H1 (cell line): ENCODE data around the gene DOCK3. TPM values are rescaled to one million over a fixed set of nuclear protein-coding genes. Genes with fewer than 3 reads are reported as not detected.
A peak's percentile ranks its signal among the peaks of the same experiment; 100 is the strongest.

Source experiments
- CHD7 ChIP-seq: fragments of 300-600 bp; sonication (generic); IDR thresholded peaks from 2 replicates; pipeline ENCODE4 v1.7.1; 2012; ENCODE audit warnings: low read length, moderate library complexity, mild to moderate bottlenecking, inconsistent platforms; ENCODE audit not compliant: insufficient replicate concordance
- POU5F1 ChIP-seq: IDR thresholded peaks from 2 replicates; pipeline ENCODE4 v1.6.1; 2011; ENCODE audit warnings: low read depth, mild to moderate bottlenecking, low read length, moderate library complexity
- TAF7 ChIP-seq: optimal IDR thresholded peaks from 2 replicates; pipeline ENCODE3; 2011; ENCODE audit warnings: low read depth, mild to moderate bottlenecking, inconsistent platforms, low read length, moderate library complexity, borderline replicate concordance
- ZNF274 ChIP-seq: IDR thresholded peaks from 2 replicates; pipeline ENCODE4 v1.7.0; 2012; ENCODE audit warnings: low read length, borderline replicate concordance; ENCODE audit errors: extremely low read depth
- polyA plus RNA-seq, 7 experiments: library from polyadenylated mRNA; depleted of rRNA in 3 of 7; stranded (reverse) in 5 of 7; unstranded in 2 of 7; fragments of >200 nt in 5 of 7; fragments of 200-250 nt in 2 of 7; gene quantifications; 1 replicate in 5 of 7; 2 replicates in 1 of 7; 4 replicates in 1 of 7; pipeline versions ENCODE4 v1.2.1 to v1.2.3, GENCODE V29; 2011 to 2013; ENCODE audit warnings: missing spikeins in 2 of 7, mixed read lengths in 2 of 7
- total RNA-seq: library from RNA; stranded (reverse); fragmentation: NEBNext Ultra II Directional; extraction: Animal tissue kit (Norgen Biotek cat#: 25700); gene quantifications from 2 replicates; pipeline ENCODE4 v1.2.1, GENCODE V29; 2021

The DOCK3 gene
- total and polyA plus RNA-seq, 2 of the 8 experiments (the other 6 are each of a cell fraction or from before 2014, with no cell fraction given) = 2.7 to 5.0 TPM

- TF ChIP-seq CHD7 = peak; percentile 78
- 0 out of 2 replicates have a peak, but pooled peaks have one; percentile 2 for TF ChIP-seq POU5F1
- TF ChIP-seq TAF7 = no peak
- no peak for TF ChIP-seq ZNF274
Observed at GRCh38 chr3:50817756-50818529, 143.2 kb downstream of the DOCK3 start (continued).
